NCI-H524 (cell line): ENCODE results near the gene NIPAL3.
"Not testable (repeated sequence)": the region's sequence is repeated elsewhere in the genome, so short reads cannot be mapped to it uniquely, and the experiment has no call there.

Experiments
- DNase-seq, 2 experiments: peaks; one replicate each; lab custom pipeline; 2025; lab: John Stamatoyannopoulos, UW

Gene NIPAL3

DNA sequence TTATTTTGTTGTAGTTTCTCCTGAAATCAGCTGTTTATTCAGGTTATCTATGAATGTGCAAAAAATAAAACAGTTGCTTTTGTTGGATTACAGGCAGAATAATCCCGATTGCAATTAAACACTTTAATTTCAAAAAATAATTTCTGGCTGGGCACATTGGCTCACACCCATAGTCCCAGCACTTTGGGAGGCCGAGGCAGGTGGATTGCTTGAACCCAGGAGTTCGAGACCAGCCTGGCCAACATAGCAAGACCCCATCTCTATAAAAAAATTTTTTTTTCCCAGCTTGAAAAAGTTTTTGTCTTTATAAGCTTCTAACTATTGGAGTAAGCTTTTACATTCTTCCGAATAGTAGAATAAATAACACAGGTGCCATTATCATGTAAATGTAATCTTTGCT is 102.3 kb downstream of the NIPAL3 start:
- DNase-seq: no peak

- DNase-seq: not testable (repeated sequence)
These were observed 104.7 kb downstream of the NIPAL3 start for GRCh38 chr1:24520282-24520681.
